ENCODE results near the gene FRMD5.

GRCh38 chr15:44186705-44187104, 8.4 kb downstream of the FRMD5 start:
- TF ChIP-seq, protein P1, sequence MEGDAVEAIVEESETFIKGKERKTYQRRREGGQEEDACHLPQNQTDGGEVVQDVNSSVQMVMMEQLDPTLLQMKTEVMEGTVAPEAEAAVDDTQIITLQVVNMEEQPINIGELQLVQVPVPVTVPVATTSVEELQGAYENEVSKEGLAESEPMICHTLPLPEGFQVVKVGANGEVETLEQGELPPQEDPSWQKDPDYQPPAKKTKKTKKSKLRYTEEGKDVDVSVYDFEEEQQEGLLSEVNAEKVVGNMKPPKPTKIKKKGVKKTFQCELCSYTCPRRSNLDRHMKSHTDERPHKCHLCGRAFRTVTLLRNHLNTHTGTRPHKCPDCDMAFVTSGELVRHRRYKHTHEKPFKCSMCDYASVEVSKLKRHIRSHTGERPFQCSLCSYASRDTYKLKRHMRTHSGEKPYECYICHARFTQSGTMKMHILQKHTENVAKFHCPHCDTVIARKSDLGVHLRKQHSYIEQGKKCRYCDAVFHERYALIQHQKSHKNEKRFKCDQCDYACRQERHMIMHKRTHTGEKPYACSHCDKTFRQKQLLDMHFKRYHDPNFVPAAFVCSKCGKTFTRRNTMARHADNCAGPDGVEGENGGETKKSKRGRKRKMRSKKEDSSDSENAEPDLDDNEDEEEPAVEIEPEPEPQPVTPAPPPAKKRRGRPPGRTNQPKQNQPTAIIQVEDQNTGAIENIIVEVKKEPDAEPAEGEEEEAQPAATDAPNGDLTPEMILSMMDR (IDR thresholded peaks at IDR 0.05): no peak
- TF ChIP-seq POLR2A (IDR thresholded peaks at IDR 0.05): no peak

Data from lower leg skin (tissue), 3 donors.